Fibroblast of mammary gland (primary cell): ENCODE measurements around the gene EML3.
"Not testable (repeated sequence)": the region's sequence is repeated elsewhere in the genome, so short reads cannot be mapped to it uniquely, and the experiment has no call there.

Experiments used
- DNase-seq: peaks from one replicate; pipeline ENCODE4 v3.0.0-alpha.2; 2010; ENCODE audit warnings: low read depth
- H3K4me3 ChIP-seq: 2 replicates; pipeline ENCODE4 v1.5.1; 2011; ENCODE audit warnings: low read depth, mild to moderate bottlenecking, low read length, moderate library complexity; ENCODE audit not compliant: control insufficient read depth
- CTCF ChIP-seq: conservative IDR thresholded peaks from 2 replicates; pipeline ENCODE4 v1.5.1; 2011; ENCODE audit warnings: low read depth, low read length, inconsistent platforms; ENCODE audit not compliant: control insufficient read depth, insufficient read depth

The EML3 gene

GRCh38 chr11:62560566-62561103 lies 51.9 kb downstream of the EML3 start:
- DNase-seq: peak; percentile 98
- TF ChIP-seq CTCF: peak; percentile 98
- no peak overlapping the region for H3K4me3 ChIP-seq

GRCh38 chr11:62559626-62560025 lies 52.9 kb downstream of the EML3 start:
- DNase-seq: not testable (repeated sequence)

GRCh38 chr11:62559204-62559603 lies 53.4 kb downstream of the EML3 start:
- DNase-seq: no peak
- no peak overlapping the region for H3K4me3 ChIP-seq
- no peak for TF ChIP-seq CTCF

More at GRCh38 chr11:62559626-62560025, 52.9 kb downstream of the EML3 start:
- H3K4me3 ChIP-seq: not testable (repeated sequence)

DNA sequence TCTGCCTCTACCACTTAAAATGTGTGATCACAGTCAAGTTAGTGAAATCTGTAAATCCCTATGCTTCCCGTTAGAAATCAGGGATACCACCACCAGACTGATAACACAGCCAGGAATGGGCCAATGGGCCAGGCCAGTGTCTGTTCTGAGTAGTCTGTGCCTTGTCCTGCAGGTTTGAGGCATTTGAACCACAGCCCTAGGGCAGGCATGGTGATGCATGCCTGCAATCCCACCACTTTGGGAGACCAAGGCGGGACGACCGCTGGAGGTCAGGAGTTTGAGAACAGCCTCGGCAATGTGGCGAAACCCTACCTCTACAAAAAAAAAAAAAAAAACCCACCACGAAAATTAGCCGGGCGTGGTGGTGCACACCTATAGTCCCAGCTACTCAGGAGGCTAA lies 53.9 kb downstream of the EML3 start:
- DNase-seq: no peak
- H3K4me3 ChIP-seq: no peak overlapping the region
- no peak for TF ChIP-seq CTCF

DNA sequence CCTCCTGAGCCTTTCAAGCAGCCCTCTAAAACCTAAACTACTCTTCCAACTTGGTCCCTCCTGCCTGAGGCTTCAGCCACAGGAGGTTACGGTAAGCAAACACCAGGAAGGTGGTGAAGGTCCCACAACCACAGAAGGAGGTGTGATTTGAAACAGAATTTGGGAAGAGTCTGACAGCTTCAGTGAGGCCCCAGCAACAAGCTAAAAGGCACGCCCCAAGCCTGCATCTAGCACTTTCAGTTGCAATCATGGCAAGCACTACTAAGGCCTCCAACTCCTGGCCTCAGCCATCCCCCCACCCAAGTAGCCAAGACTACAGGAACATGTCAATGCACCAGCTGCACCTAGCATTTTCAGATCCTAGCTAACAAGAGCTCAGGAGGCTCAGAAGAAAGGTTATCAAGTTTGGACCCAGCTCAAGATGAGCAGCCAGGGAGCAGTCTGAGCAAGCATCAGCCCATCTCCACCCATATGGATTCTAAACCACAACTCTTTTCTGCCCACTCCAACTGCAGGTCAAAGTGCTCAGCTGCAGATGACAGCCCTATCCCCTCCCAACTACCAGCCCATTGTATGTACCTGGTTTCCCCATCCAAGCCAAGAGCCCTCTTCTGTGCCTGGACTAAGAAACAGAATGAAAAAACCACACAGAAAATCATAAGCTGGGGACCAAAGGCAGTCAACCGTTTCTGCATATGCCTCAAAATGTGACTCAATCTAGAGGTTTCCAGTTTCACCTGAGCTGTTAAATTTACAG lies 55.5 kb downstream of the EML3 start:
- no peak for DNase-seq
- peak overlapping the region; percentile 1 for H3K4me3 ChIP-seq
- no peak for TF ChIP-seq CTCF

- DNase-seq: peak; percentile 99
- no peak for TF ChIP-seq CTCF
- peak overlapping the region; percentile 16 for H3K4me3 ChIP-seq
Measured at GRCh38 chr11:62556108-62556874, 56.3 kb downstream of the EML3 start.
